Lung (tissue), 12 donors: ENCODE data around the gene SOX6. TPM values are rescaled to one million over a fixed set of nuclear protein-coding genes. Genes with fewer than 3 reads are reported as not detected.

ENCODE experiments used
- ATAC-seq: fragments of 200-7000 bp; cut with Tn5 transposase; one replicate; pipeline ENCODE4 v1.9.1; 2020; ENCODE audit warnings: moderate number of reproducible peaks; ENCODE audit not compliant: insufficient read depth, low FRiP score
- DNase-seq, 3 donors: peaks; one replicate each; pipeline ENCODE4 v3.0.0-alpha.2; 2013 to 2017
- H3K27ac ChIP-seq, 2 donors: one replicate each; pipeline ENCODE4 v1.5.1; 2013; ENCODE audit warnings: mild to moderate bottlenecking in 2 of 2, moderate library complexity in 2 of 2, control low read depth in 1 of 2, inconsistent platforms in 1 of 2, low read depth in 1 of 2, low read length in 1 of 2
- H3K27me3 ChIP-seq, 3 donors: one replicate each; pipeline ENCODE4 v1.5.1; 2013; ENCODE audit warnings: low read length in 2 of 3; ENCODE audit not compliant: control insufficient read depth in 3 of 3, insufficient read depth in 3 of 3
- H3K36me3 ChIP-seq, 4 donors: one replicate each; pipeline ENCODE4 v1.5.1; 2013; ENCODE audit warnings: low read length in 4 of 4, mild to moderate bottlenecking in 1 of 4, moderate library complexity in 1 of 4; ENCODE audit not compliant: control insufficient read depth in 4 of 4, insufficient read depth in 4 of 4
- H3K4me1 ChIP-seq, 5 donors: one replicate each; pipeline ENCODE4 v1.5.1; 2013; ENCODE audit warnings: low read length in 5 of 5, mild to moderate bottlenecking in 2 of 5, moderate library complexity in 1 of 5; ENCODE audit not compliant: control insufficient read depth in 5 of 5, insufficient read depth in 5 of 5
- H3K4me3 ChIP-seq: one replicate; pipeline ENCODE4 v1.5.1; 2013; ENCODE audit warnings: mild to moderate bottlenecking, control low read depth, moderate library complexity
- H3K9ac ChIP-seq, 2 donors: one replicate each; pipeline ENCODE4 v1.5.1; 2013; ENCODE audit warnings: low read length in 2 of 2, control low read depth in 1 of 2; ENCODE audit not compliant: insufficient read depth in 1 of 2
- H3K9me3 ChIP-seq, 4 donors: one replicate each; pipeline ENCODE4 v1.5.1; 2013; ENCODE audit warnings: low read length in 3 of 4, mild to moderate bottlenecking in 1 of 4, moderate library complexity in 1 of 4; ENCODE audit not compliant: control insufficient read depth in 4 of 4, insufficient read depth in 3 of 4
- WGBS, 2 donors: extraction: QIAGEN DNeasy Blood & Tissue Kit; methylation state at CpG; one replicate each; pipeline ENCODE4 v1.1.7; 2013; 5-methylcytosine and 5-hydroxymethylcytosine counted together
- polyA plus RNA-seq, 2 donors: library from polyadenylated mRNA; stranded (reverse); fragments of 200-250 nt; gene quantifications; one replicate each; pipeline ENCODE4 v1.2.1, GENCODE V29; 2013
- total RNA-seq, 2 donors: library from RNA; depleted of rRNA in 1 of 2; stranded (reverse); fragments of >200 nt in 1 of 2; gene quantifications; one replicate each; pipeline ENCODE4 v1.2.1, GENCODE V29; 2014 to 2021
- TF ChIP-seq, protein P1 (sequence below): IDR thresholded peaks from 2 replicates; pipeline ENCODE4 v1.5.1; 2012; ENCODE audit warnings: mild to moderate bottlenecking; ENCODE audit errors: control extremely low read depth, extremely low read depth
- donor health status: control.
- donor health status: control.
- donor health status: Bipolar disorder and iron deficiency.
- donor health status: healthy.
- donor health status: DM: yes; HTN: yes; CAD: no.

The SOX6 gene
- total and polyA plus RNA-seq, 4 donors: 0.58 to 31.7 (median 7.4) TPM

DNA sequence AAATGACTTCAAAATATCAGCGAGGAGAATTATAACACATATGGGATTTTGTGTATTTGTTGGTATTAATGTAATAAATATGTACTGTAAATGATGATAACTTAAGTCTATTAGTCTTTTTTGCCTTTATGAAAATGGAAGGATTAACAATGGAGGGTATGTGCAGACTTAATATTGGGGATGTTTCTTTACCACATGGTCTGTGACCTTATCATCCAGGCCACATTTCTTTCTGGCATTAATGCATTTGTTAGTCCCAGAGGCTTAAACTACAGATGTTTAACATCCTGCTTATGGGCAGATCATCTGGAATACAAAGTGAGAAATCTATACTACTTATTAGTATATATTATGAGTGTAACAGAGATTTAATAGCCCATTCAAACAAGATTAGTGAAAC, 64.6 kb downstream of the SOX6 start:
- no peak overlapping the region for H3K9ac ChIP-seq
- TF ChIP-seq, protein P1, sequence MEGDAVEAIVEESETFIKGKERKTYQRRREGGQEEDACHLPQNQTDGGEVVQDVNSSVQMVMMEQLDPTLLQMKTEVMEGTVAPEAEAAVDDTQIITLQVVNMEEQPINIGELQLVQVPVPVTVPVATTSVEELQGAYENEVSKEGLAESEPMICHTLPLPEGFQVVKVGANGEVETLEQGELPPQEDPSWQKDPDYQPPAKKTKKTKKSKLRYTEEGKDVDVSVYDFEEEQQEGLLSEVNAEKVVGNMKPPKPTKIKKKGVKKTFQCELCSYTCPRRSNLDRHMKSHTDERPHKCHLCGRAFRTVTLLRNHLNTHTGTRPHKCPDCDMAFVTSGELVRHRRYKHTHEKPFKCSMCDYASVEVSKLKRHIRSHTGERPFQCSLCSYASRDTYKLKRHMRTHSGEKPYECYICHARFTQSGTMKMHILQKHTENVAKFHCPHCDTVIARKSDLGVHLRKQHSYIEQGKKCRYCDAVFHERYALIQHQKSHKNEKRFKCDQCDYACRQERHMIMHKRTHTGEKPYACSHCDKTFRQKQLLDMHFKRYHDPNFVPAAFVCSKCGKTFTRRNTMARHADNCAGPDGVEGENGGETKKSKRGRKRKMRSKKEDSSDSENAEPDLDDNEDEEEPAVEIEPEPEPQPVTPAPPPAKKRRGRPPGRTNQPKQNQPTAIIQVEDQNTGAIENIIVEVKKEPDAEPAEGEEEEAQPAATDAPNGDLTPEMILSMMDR: no peak
- ATAC-seq (no peak), DNase-seq (no peak)
- no peaks in the 10 kb centered on the region for H3K36me3 ChIP-seq
- whole genome bisulfite sequencing, 2 donors: 82 to 94% methylated on average over 1 of the region's 1 CpG
- H3K27ac ChIP-seq: no peak overlapping the region
- no peaks in the 10 kb centered on the region for H3K27me3 ChIP-seq
- peaks cover 0 to 16% (median 8%) of the 10 kb centered on the region in 5 donors for H3K4me1 ChIP-seq
- no peak overlapping the region for H3K4me3 ChIP-seq
- no peaks in the 10 kb centered on the region for H3K9me3 ChIP-seq

DNA sequence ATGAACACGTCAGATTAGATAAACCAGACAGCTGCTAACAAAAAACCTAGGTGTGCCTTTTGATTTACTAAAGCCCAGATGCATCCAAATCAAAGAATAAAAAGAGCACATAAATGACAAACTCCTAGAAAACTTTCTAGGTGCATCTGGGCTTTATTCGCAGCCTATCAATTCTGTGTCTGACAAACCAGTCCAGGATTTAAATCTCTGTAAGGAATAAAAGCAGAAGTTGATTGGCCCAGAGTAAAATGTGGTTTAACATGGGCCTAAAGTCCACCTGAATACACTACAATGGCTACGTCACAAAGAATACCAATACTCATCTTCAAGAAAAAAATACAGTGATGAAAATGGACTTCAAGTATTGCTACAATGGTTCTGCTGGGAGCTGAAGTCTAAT, 66.8 kb downstream of the SOX6 start:
- 92 to 94% methylated on average over 3 of the region's 3 CpGs for WGBS, 2 donors

DNA sequence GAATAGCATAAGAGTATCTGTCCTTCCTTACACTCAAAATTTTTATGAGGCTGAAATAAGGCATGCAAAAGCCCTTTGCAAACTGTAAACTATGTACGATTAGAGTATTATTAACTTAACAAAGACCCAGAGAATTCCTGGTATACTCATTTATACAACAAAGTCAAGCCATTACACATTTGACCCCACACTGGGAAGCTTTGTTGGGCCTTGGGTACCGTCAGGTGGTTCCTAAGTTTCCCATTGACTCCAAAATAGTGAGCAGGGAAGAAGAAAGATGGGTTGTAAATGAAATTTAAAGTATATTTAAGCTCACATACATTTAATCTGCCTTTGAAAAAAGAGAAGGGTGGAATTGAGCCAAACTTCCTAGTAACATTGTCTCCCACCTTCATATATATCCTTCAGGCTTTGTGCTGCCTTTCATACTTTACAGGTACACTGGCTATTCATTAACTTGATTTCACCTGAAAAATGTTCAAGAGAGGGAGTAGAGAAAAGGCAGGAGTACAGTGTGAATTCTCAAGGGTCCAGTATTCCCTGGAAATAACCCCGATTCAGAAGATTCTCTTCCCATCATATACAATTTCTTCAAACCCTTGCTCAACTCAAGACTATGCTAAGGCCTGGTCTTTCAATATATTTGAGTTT, 68.6 kb downstream of the SOX6 start:
- TF ChIP-seq, protein P1: no peak
- no peak overlapping the region for H3K4me3 ChIP-seq
- no peaks in the 10 kb centered on the region for H3K27me3 ChIP-seq
- 78 to 83% methylated on average over 3 of the region's 3 CpGs for WGBS, 2 donors
- no peaks in the 10 kb centered on the region for H3K36me3 ChIP-seq
- H3K27ac ChIP-seq: no peak overlapping the region
- no peak for ATAC-seq
- no peak overlapping the region for H3K9ac ChIP-seq
- no peaks in the 10 kb centered on the region for H3K9me3 ChIP-seq
- H3K4me1 ChIP-seq: peaks cover 0 to 11% (median 2%) of the 10 kb centered on the region in 5 donors
- DNase-seq: peak in 2 of 3 donors; percentile 21 to 45

More for the DNA sequence above, 66.8 kb downstream of the SOX6 start:
- TF ChIP-seq, protein P1: no peak
- H3K27ac ChIP-seq: no peak overlapping the region
- DNase-seq (no peak), ATAC-seq (no peak)
- no peak overlapping the region for H3K9ac ChIP-seq
- H3K4me3 ChIP-seq: no peak overlapping the region
- no peaks in the 10 kb centered on the region for H3K9me3 ChIP-seq
- no peaks in the 10 kb centered on the region for H3K36me3 ChIP-seq
- H3K27me3 ChIP-seq: no peaks in the 10 kb centered on the region
- H3K4me1 ChIP-seq: peaks cover 0 to 16% (median 9%) of the 10 kb centered on the region in 5 donors

DNA sequence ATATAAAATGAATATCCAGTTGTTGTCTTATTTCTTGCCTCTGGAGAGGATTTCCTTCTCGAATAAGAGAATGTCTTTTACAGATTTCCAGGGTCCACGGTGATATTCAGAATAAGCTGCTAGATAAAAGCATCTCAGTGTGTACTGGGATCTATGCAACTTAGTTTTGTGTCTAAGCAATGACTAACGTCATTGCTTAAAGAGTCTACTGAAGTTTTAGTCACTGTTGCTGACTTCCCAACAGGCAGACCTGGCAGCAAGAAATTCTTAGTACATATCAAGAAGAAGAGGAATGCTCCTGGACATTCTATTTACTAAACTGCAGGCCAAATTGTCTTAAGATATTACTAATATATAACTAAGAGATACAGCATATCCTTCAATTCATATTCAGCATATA, 70.3 kb downstream of the SOX6 start:
- no peak for ATAC-seq
- Histone ChIP-seq H3K9ac (no peak overlapping the region), H3K9me3 (no peaks in the 10 kb centered on the region), H3K4me1 (peaks cover 0 to 11% (median 0%) of the 10 kb centered on the region in 5 donors), H3K27me3 (no peaks in the 10 kb centered on the region), H3K4me3 (no peak overlapping the region), H3K27ac (no peak overlapping the region), H3K36me3 (no peaks in the 10 kb centered on the region)
- no peak for DNase-seq
- 49 to 72% methylated on average over 3 of the region's 3 CpGs for WGBS, 2 donors
- TF ChIP-seq, protein P1: no peak
